Measurements from ENCODE around the gene NUDT17.
"Not testable (repeated sequence)": the region's sequence is repeated elsewhere in the genome, so short reads cannot be mapped to it uniquely, and the experiment has no call there.

Gene NUDT17, protein sequence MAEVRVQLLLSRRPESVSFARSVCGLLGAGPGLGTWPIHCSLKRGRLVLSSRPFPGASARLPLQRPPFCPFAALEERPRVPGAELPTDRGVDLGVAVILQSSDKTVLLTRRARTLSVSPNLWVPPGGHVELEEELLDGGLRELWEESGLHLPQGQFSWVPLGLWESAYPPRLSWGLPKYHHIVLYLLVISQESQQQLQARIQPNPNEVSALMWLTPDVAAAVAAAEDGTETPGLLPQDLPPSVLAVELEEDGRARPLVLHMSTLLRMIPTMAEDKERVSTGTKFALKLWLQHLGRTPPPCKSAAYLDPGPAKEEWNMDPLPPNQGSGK

DNA sequence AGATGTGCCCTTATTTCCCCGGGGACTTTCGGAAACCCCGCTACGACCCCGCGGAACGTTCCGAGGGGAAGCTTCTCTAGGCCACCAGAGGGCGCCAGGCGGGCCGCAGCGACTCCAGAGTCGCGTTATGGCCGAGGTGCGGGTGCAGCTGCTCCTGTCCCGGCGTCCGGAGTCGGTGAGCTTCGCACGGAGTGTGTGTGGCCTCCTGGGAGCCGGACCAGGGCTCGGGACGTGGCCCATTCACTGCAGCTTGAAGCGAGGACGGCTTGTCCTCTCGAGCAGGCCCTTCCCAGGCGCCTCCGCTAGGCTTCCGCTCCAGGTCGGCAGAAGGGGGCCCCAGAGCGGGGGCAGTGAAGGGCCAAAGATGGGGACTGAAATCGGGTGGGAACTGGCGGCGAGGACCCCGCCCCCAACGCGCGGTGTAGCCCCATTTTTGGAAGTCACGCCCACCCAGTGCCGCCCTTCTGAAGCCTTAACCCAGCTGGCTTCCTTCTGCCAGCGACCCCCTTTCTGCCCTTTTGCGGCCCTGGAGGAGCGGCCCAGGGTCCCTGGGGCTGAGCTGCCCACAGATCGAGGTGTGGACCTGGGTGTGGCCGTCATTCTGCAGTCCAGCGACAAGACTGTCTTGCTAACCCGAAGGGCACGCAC, at the start of gene NUDT17:
Gene NUDT17 (plus strand): TSS at position 117 of the 648 bp plus-strand sequence. CDS start 11 bp downstream, at position 128.
- DNase-seq (ENCODE audit: low spot score): peak; percentile 94

DNA sequence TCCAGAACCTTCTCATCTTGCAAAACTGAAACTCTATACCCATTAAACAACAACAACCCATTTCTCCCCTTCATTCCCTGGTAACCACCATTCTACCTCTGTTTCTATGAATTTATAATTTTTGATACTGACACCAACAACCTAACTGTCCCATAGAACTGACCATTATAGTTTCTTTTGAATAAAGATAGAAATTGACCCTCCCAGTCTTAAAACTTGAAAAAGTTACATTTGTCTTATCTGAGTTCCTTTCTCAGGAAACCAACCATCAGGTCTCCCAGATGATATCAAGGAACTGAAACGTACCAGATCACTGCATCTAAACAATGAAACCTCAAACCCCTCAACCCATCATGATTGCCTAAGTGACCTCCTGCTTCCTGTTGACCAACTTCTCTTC, 48.7 kb upstream of the NUDT17 start:
- DNase-seq (ENCODE audit: low spot score): no peak

DNA sequence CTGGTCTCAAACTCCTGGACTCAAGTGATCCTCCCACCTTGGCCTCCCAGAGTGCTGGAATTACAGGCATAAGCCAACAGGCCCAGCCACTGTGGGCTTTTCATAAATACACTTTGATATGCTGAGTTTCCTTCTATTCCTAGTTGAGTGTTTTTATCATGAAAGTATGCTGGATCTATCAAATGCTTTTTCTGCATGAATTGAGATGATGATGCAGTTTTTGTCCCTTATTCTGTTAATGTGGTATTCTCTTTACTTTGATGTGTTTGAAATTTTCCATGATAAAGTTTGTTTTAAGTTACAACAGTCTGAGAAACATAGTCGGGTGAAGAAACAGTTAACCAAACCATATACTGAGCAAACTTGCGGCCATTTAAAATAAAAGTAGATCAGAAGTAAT, 45.6 kb upstream of the NUDT17 start:
- DNase-seq (ENCODE audit: low spot score): no peak

DNA sequence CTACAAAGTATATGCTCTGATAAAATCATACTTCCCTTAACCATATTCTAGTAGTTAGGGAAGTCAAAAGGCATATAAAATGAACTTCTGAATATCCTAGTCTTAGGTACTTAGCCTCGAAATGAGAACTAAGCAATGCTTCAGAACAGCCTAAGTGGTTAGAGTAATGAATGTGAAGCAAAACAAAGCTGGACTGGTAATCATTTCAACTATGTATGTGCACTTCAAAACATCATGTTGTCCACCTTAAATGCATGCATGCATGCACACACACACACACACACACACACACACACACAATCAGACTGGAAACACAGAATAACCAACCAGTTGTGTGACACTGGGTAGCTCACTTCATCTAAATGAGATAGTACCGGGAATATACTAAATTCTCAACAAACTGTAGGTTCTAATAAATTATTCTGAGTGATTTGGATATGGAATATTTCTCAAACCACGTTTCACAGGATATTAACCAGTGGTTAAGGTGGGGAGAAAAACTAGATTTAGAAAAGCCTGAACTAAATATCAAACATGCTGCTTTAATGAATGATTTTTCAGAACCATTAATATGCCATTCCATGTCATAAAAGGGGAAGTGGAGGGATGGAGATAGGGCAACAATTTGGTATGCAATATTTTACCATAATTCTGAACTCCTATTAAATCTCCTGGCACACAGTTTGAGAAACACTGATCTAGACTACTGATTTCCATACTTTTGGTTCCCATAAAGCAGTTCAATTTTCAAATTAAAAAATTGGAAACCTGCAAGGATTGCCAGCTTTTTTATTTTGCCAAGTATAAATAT, 41.0 kb upstream of the NUDT17 start:
- no peak for DNase-seq (ENCODE audit: low spot score)

DNA sequence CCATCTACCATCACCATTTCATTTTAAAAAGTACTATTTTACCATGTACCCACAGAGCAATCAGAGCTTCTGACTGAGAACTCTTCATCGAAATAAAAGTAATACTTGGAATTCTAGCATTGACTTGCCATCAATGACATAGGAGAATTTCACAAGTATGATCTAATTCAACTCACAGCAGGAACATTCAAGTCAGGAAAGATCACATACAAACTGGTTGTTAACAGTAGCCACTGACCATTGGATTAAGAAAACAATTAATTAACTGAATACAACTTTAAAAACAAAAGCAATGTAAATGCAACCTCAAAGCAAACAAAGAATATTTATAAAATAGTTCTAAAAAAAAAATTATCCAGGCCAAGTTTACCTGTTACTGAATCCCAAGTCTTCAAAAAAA, 40.4 kb upstream of the NUDT17 start:
- no peak for DNase-seq (ENCODE audit: low spot score)

DNA sequence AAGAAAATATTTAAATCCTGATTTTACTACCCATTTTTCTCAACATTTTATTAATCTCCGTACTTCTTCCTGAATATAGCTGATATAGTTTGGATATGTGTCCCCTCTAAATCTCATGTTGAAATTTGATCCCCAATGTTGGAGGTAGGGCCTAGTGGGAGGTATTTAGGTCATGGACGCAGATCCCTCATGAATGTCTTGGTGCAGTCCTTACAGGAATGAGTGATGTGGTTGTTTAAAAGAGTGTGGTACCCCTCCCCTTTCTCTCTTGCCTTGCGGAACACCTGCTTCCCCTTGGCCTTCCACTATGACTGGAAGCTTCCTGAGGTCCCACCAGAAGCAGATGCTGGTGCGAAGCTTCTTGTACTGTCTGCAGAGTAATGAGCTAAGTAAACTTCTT, 39.0 kb upstream of the NUDT17 start:
- no peak for DNase-seq (ENCODE audit: low spot score)

DNA sequence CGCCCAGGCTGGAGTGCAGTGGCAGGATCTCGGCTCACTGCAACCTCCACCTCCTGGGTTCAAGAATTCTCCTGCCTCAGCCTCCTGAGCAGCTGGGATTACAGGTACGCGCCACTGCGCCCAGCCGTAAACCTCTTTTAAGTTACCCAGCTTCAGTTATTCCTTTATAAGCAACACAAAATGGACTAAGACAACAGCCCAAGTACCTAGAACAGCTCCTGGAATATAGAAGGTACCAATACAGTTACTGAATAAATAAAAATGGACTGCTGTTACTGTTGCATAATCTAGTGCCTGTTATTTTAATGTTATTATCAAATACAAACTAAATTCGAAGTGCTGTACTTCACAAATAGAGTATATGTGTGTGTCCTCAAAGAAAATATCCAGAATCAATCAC, 38.6 kb upstream of the NUDT17 start:
- DNase-seq (ENCODE audit: low spot score): no peak

DNA sequence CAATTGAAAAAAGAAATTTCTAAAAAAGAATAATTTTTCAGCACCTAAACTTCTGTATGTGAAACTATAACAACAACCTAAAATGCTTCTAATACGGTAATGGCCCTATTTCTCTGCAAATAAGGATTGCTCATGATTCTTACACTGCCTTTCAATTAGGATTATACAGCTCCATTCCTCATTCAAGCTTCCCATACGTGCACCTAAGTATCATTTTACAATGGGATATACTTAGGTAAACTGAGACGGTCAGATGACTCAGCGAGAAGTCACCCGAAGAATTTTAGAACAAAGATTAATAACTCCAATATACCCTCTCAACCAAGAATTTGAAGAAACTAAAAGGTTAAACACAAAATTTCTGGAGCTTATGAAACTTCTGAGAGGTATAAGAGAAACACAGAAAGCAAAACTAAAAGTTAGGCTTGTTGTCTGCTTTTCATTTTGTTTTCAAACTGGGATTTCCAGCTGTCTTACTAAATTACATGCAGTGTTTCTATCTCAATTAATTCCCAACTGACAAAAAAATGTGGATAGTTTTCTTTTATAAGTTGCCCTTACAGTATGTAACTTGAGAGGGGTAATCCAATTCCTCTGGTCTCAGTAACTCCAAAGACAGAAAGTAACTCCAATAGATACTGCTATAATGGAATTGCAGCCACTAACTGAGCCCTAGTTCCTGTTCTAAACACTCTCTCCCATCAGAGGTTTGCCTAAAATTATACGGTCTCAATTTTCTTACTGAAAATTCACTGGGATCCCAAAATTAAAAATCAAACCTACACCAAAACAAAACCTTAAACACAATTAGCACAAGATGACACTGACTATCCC, 32.2 kb upstream of the NUDT17 start:
- DNase-seq (ENCODE audit: low spot score): not testable (repeated sequence)

DNA sequence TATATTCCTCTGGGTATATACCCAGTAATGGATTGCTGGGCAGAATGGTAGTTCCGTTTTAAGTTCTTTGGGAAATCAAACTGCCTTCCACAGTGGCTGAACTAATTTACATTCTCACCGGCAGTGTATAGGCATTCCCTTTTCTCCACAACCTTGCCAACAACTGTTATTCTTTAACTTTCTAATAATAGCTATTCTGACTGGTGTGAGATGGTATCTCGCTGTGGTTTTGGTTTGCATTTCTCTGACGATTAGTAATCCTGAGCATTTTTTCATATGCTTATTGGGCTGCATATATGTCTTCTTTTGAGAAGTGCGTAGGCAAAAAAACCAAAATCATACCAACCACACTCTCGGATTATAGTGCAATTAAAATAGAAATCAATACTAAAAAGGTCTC, 27.3 kb upstream of the NUDT17 start:
- not testable (repeated sequence) for DNase-seq (ENCODE audit: low spot score)

DNA sequence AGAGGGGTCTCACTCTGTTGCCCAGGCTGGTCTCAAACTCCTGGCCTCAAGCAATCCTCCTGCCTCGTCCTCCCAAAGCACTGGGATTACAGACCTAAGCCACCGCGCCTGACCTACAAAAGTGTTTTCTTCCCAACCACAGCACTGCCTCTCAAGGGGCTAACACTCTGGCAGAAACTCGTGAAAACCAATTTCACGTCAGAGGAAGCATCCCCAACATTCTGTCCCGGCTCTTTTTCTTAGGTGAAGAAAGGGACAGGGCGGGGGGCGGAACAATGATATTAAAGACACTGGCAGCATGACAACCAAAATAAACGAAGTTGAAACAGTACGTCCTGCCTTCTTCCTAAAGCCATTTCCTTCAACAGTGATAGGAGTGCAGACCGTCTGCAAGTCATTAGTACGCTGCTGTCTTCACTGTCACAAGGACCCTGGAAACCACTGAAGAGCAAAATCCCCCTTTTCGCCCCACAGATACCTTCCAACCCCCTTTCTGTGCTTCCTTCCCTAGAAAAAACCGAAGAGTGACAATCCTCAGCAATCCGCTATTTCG, 22.6 kb upstream of the NUDT17 start:
- not testable (repeated sequence) for DNase-seq (ENCODE audit: low spot score)

DNA sequence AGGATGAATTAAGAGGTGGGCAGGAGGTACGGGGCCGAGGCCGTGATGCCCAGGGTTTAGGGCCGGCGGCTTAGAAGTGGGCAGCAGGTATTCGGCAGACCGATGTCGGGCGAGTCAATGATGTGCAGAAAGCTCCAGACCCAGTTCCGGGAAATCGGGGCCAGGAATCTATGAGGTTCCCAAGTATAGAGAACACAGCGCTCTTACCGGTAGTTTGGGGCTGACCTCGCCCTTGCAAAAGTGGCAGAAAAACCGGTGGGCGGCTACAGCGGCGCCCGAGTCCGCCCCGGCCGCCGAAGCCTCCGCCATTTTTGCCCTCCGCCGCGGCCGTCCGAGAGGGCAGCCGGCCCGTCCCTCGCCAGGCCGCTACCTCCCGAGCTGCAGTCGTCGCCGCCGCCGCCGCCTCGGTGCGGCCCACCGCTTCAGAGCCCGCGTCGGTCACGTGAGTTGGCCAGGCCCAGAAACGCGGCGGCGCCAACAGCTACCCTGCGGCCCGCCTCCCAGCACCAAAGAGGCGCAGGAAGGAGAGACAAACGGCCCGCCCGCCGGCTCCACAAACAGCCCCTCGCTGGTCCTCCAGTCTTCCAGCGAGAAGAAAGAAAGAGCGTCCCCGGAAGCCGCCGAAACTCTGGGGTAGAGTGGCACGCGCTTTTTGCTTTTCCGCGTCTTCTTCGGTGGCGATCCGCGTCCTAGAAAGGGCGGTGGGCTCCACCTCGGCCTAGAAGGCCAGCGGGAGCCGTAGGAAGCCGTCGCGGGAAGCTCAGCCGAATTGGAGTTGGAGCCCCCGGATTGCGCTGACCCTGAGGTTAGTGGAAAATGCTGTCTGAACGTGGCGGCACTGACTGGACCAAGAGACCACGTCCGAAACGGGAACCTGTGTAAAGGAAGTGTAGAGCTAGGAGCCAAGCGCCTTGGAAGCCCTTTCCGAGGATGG, 21.6 kb upstream of the NUDT17 start, which contains the start of the genes POLR3C and RNF115:
Gene POLR3C (plus strand): TSS at position 636 of the 934 bp plus-strand sequence. CDS start 1,577 bp downstream, outside the sequence.
Gene RNF115 (minus strand): TSS at position 531 of the 934 bp plus-strand sequence. CDS start 222 bp downstream, at position 309.
- DNase-seq (ENCODE audit: low spot score): peak; percentile 95

DNA sequence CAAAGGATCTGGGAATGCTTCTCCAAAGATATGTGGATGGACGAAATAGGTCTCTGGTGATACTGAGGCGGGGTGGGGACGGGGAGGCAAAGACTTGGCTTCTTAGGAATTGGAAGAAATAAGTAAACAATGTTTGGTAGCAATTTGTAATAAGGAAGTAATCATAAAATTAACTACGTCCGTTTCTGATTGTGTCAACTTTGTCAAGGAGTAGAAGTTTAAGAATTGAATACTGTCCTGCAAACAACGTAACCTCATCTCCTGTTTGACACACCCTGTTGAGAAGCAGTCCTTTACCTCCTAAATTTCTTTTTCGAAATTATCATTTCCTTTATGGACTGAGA, 21.0 kb upstream of the NUDT17 start:
- no peak for DNase-seq (ENCODE audit: low spot score)

DNA sequence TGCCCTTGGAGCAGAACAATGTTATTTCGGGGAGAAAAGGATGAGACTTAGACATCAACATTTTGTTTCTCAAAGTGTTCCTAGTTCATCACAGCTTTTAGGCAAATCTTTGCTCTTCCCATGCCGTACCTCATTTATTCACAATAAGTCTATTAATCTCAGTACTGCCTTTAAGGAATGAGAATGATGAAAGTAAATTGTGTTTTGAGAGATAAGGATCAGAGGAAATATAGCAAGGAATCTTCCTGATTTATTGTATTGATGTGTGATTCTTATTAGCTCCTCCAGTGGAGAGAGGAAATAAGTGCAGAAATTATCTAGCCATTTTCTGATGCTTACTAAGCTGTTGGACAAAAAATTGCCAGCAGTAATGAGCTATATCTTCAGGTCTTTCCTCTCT, 19.4 kb upstream of the NUDT17 start:
- DNase-seq (ENCODE audit: low spot score): no peak

DNA sequence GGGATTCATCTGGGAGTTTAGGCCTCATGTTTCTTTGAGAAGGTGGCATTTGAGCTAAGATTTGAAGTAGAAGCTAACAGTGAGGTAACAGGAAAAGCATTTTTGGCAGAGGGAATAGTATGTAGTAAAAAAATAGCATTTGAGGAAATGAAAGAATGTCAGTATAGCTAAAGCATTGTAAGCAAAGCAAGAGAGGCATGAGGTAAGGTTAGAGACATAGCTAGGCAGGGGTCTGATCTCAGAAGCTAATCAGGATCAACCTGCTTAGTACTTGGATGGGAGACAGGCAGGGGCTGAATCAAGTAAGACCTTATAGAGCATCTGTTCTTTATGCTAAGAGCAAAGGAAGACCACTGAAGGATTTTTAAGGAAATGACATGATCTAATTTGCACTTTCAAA, 17.5 kb upstream of the NUDT17 start:
- no peak for DNase-seq (ENCODE audit: low spot score)

DNA sequence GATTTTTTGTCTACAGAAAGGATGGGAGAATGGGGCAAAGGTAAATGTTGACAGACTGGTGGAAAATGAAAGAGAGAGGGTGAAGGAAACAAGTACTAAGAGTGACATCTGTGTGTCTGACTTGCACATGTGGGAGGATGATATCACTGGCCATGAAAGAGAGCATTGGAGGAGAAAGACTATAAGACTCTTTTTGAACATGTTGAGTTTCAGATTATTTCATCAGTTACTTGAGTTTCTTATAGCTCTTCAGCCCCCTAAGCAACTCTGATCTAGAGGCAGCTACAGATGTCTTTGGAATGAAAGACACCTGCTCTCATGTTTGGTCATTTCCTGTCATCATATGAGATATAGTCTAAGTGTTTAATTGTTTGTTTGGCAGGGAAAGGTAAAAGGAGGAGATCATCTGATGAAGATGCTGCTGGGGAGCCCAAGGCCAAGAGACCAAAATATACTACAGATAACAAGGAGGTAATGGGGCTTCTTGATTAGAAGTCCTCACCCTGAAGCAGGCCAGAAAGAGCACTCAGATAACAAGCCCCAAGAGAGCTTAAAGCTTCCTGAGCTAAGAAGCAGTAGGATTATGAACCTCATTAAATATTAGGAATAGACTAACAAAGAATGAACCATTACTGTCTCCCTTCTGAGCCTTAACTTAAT, 16.9 kb upstream of the NUDT17 start:
- peak; percentile 55 for DNase-seq (ENCODE audit: low spot score)

DNA sequence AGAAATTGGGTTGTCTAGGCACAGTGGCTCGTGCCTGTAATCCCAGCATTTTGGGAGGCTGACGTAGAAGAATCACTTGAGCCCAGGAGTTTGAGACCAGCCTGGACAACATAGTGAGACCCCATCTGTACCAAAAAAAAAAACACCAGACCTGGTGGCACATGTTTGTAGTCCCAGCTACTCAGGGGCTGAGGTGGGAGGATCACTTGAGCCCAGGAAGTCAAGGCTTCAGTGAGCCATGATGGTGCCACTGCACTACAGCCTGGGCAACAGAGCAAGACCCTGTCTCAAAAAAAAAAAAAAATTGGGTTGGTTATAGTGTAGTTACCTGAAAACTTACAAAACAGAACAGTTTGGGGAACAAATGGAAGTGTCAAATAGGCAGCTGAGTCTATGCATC, 14.6 kb upstream of the NUDT17 start:
- DNase-seq (ENCODE audit: low spot score): not testable (repeated sequence)

DNA sequence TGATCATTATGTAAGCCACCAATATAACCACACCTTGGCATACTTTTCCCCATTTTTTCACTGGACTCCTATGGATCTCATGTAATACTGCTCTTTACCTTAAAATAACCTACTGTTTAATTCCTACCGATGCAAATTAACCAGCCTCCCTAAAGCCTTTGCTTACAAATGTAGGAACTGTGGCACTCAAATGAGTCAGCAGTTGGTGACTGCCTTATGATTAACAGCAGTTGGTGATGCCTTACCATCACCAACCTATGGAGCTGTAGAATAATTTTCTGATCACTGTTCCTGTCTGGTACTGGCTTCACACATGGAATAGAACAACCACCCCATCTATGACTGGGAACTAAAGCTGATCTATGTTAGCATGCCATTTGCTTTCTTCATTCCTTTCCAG, 7.8 kb upstream of the NUDT17 start:
- DNase-seq (ENCODE audit: low spot score): no peak

DNA sequence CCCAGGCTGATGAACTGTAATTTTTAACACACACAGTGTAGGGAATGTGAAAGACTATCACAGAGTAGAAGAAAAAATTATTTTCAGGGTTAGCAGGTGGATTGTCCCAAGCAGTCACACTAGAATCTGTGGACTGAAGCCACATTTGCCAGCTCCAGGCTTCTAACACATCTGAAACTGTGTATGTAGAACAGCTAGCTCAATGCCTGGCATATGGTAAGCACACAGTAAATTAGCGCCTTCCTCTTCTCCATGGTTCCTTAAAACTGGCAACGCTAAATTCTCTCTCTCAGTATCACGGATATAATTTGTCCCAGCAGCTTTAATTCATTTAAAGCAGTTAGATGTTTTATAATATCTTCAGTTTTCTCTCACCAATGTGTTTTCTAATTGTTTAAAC, 2.4 kb upstream of the NUDT17 start:
- DNase-seq (ENCODE audit: low spot score): no peak

DNA sequence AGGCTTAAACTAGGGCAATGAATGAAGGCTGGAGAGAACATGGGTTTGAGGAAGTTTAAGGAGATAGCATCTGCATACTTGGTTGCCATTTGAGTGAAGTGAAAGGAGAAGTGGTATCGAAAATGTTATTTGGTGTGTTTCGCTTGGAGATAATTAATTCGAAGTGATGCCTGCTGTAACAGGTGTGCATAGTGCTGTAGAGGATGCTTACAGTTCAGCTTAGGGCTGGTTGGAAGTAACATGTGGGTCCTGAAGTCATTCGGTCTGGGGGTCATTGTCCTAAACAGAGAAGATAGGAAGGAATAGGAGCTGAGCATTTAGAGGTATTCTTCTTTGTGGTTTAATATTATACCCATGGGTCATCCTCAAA, 301 bp upstream of the NUDT17 start:
- DNase-seq (ENCODE audit: low spot score): no peak

DNA sequence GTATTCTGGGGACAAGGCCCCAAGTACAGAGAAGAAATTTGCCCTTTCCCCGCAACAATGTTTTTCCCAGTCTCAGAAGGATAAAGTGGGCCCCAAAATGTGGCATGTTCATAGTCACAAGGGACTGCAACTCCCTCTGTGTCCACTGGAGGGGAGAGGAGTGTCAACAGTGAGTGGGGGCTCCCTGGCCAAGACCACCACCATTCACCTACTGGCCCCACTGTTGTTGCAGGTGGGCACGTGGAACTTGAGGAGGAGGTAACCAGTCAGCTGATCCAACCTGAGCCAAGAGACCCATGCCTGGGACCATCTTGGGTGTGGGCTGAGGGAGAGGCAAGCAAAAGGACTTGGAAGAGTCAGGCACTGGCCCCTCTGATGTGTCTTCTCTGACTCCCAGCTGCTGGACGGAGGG, 777 bp downstream of the NUDT17 start:
- DNase-seq (ENCODE audit: low spot score): peak; percentile 74

Data from D341Med (cell line).